Sigmoid colon (tissue), 4 donors: ENCODE measurements around the gene FTO.

Experiments
- CTCF ChIP-seq, 4 experiments: fragments of 450-650 bp in 3 of 4; fragments of 200-600 bp in 1 of 4; IDR thresholded peaks; one replicate each; pipeline ENCODE4 v1.5.1; 2016 to 2019; ENCODE audit warnings: antibody characterized with exemption in 4 of 4, mild to moderate bottlenecking in 3 of 4, moderate library complexity in 2 of 4
- POLR2AphosphoS5 ChIP-seq, 4 donors: sonication (generic); formaldehyde crosslinking; IDR thresholded peaks; one replicate each; pipeline ENCODE4 v1.6.1; 2017; ENCODE audit warnings: antibody characterized with exemption in 4 of 4

- no peak for TF ChIP-seq POLR2AphosphoS5 (IDR thresholded peaks at IDR 0.05)
- no peak for TF ChIP-seq CTCF (IDR thresholded peaks at IDR 0.05)
Measured at GRCh38 chr16:53680756-53681155, 23.2 kb upstream of the FTO start.
